SU-DHL-6 (cell line): ENCODE data around the gene GATAD2B.
A peak's percentile ranks its signal among the peaks of the same experiment; 100 is the strongest.

Source experiments
- H2AFZ ChIP-seq: fragments of 200-600 bp; sonication (generic); 2 replicates; pipeline ENCODE4 v1.6.1; 2014; ENCODE audit warnings: low read depth, mild to moderate bottlenecking, moderate library complexity, mixed read lengths, antibody characterized with exemption, low read length; ENCODE audit not compliant: severe bottlenecking
- H3F3A ChIP-seq: fragments of 200-600 bp; shearing (Covaris generic); 2 replicates; pipeline ENCODE4 v1.6.0; 2016; ENCODE audit warnings: antibody characterized with exemption, mild to moderate bottlenecking; ENCODE audit not compliant: insufficient read depth
- H3K27ac ChIP-seq: fragments of 200-600 bp; sonication (generic); 2 replicates; pipeline ENCODE4 v1.5.1; 2016; ENCODE audit warnings: low read depth, mild to moderate bottlenecking, low read length, moderate library complexity, mixed read lengths
- H3K27me3 ChIP-seq: fragments of 200-600 bp; sonication (generic), shearing (Covaris generic); 2 replicates; pipeline ENCODE4 v1.6.0; 2014; ENCODE audit warnings: mild to moderate bottlenecking, low read length
- H3K36me3 ChIP-seq: fragments of 200-600 bp; sonication (generic); 2 replicates; pipeline ENCODE4 v1.6.1; 2014; ENCODE audit warnings: mild to moderate bottlenecking, low read length, mixed read lengths
- H3K4me2 ChIP-seq: fragments of 300-600, 200-600 bp; shearing (Covaris generic), sonication (generic); 2 replicates; pipeline ENCODE4 v1.6.0; 2014; ENCODE audit warnings: low read length, low read depth, mild to moderate bottlenecking; ENCODE audit not compliant: poor library complexity, severe bottlenecking
- H3K4me3 ChIP-seq: fragments of 200-600 bp; sonication (generic); 2 replicates; pipeline ENCODE4 v1.5.1; 2014; ENCODE audit warnings: antibody characterized with exemption, low read length, mild to moderate bottlenecking, mixed read lengths; ENCODE audit not compliant: insufficient read depth, poor library complexity, severe bottlenecking
- H3K79me2 ChIP-seq: fragments of 200-600 bp; sonication (generic); 2 replicates; pipeline ENCODE4 v1.6.1; 2014; ENCODE audit warnings: mild to moderate bottlenecking, low read length, moderate library complexity; ENCODE audit not compliant: insufficient read depth
- H3K9ac ChIP-seq: fragments of 200-600 bp; sonication (generic); 2 replicates; pipeline ENCODE4 v1.7.0; 2014; ENCODE audit warnings: mild to moderate bottlenecking, low read length
- H3K9me2 ChIP-seq: fragments of 200-600 bp; sonication (generic); replicated peaks from 2 replicates; pipeline ENCODE4 v1.6.1; 2014; ENCODE audit warnings: low read length; ENCODE audit not compliant: insufficient read depth
- H3K9me3 ChIP-seq: fragments of 200-600 bp; sonication (generic); 2 replicates; pipeline ENCODE4 v1.6.1; 2014; ENCODE audit warnings: low read length, mixed read lengths; ENCODE audit not compliant: insufficient read depth
- H4K20me1 ChIP-seq: fragments of 200-600 bp; sonication (generic); 2 replicates; pipeline ENCODE4 v1.6.1; 2014; ENCODE audit warnings: low read depth, mild to moderate bottlenecking, antibody characterized with exemption, low read length, moderate library complexity, mixed read lengths
- EZH2phosphoT487 ChIP-seq: fragments of 200-600 bp; sonication (generic), shearing (Covaris generic); conservative IDR thresholded peaks from 2 replicates; pipeline ENCODE4 v1.6.1; 2018; ENCODE audit warnings: mild to moderate bottlenecking, antibody characterized with exemption, low read length, moderate library complexity, mixed read lengths
- TF ChIP-seq, protein P1 (sequence below): fragments of 200-600 bp; sonication (generic); IDR thresholded peaks from one replicate; pipeline ENCODE4 v1.5.1; 2017; ENCODE audit warnings: antibody characterized with exemption, mild to moderate bottlenecking, low read length, moderate library complexity; ENCODE audit not compliant: insufficient read depth, poor library complexity, severe bottlenecking

GATAD2B gene

DNA sequence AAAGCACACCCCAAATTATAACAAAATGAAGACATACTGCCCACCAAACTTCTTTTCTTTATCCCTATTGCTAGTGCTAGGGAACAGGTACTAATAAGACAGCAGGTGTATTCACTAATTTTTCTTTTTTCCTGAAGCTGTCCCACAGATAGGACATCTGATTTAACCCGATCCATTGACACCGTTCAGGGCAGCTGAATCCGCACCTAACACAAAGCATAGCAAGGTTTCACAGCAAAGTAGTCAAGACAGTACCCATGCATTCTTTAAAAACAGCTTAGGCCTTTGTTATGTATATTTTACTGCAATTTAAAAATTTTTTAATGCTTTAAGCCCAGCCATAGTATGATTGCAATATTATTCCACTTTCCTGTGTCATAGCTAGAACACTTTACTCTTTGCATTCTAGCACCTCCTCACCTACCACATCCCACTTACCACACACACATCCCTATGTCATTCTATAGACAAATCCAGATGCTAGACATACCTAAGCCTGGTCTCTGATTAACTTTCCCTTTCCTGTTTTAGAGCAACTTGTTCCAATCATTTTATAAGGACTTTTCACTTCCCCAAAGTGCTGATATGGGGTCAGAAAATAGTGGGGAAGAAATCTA, 40.4 kb downstream of the GATAD2B start:
- no peaks in the 10 kb centered on the region for H3K9me2 ChIP-seq
- no peaks in the 10 kb centered on the region for H3K27me3 ChIP-seq
- H3K4me2 ChIP-seq, result peak overlapping the region; percentile 31
- peak overlapping the region; percentile 58; the same call in 1 of the 2 replicates for H3K27ac ChIP-seq
- TF ChIP-seq, protein P1, sequence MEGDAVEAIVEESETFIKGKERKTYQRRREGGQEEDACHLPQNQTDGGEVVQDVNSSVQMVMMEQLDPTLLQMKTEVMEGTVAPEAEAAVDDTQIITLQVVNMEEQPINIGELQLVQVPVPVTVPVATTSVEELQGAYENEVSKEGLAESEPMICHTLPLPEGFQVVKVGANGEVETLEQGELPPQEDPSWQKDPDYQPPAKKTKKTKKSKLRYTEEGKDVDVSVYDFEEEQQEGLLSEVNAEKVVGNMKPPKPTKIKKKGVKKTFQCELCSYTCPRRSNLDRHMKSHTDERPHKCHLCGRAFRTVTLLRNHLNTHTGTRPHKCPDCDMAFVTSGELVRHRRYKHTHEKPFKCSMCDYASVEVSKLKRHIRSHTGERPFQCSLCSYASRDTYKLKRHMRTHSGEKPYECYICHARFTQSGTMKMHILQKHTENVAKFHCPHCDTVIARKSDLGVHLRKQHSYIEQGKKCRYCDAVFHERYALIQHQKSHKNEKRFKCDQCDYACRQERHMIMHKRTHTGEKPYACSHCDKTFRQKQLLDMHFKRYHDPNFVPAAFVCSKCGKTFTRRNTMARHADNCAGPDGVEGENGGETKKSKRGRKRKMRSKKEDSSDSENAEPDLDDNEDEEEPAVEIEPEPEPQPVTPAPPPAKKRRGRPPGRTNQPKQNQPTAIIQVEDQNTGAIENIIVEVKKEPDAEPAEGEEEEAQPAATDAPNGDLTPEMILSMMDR, result no peak
- no peak for TF ChIP-seq EZH2phosphoT487
- H4K20me1 ChIP-seq, result no peaks in the 10 kb centered on the region
- H3F3A ChIP-seq, result peaks cover 31% of the 10 kb centered on the region
- H3K79me2 ChIP-seq, result peaks cover 96% of the 10 kb centered on the region
- no peaks in the 10 kb centered on the region for H3K36me3 ChIP-seq
- no peak overlapping the region for H3K9ac ChIP-seq
- no peaks in the 10 kb centered on the region for H3K9me3 ChIP-seq
- no peak overlapping the region for H2AFZ ChIP-seq
- H3K4me3 ChIP-seq, result no peak overlapping the region

DNA sequence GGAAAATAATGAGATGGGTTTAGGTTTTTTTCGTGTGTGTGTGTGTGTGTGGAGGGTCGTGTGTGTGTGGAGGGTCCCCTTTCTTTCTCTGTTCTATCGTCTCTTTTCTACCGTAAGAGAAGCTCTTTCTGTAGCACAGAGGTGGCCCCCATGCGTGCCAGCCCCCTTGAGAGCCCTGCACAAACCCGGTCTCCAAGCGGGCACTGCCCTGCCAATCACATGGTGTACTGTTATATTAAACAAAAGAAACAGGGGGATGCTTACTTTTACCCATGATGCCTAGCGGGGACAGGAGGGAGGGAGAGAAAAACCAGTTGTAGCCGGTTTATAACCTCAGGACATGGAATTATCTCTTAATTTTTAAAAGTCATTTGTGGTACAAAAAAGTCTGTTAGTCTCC, 41.0 kb downstream of the GATAD2B start:
- Histone ChIP-seq H3K4me2 (peak overlapping the region; percentile 31), H3K27ac (peak overlapping the region; percentile 29), H3K9me2 (no peaks in the 10 kb centered on the region), H3K9me3 (no peaks in the 10 kb centered on the region), H3K36me3 (no peaks in the 10 kb centered on the region), H3K79me2 (peaks cover 96% of the 10 kb centered on the region), H2AFZ (no peak overlapping the region), H3K4me3 (no peak overlapping the region), H3K27me3 (no peaks in the 10 kb centered on the region), H4K20me1 (no peaks in the 10 kb centered on the region), H3K9ac (no peak overlapping the region), H3F3A (peaks cover 29% of the 10 kb centered on the region)
- no peak for TF ChIP-seq EZH2phosphoT487
- TF ChIP-seq, protein P1, result no peak

DNA sequence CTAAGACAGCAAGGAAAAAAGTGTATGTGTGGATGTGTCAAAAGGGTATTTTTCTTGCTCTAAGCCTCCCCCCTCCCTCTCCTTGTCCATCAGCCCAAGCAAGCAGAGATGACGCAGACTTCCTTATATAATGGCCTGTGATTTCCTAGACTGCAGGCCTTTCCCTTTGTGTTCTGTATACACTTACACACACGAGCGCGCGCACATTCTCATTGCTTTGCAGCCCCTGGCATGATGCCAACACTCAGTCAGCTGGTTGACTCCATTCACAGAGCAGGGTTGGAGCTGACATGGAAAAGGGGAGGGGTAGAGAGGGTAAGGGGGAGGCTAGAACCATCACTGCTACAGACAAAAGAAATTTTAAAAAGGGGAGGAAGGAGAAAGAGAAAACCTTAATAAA, 41.8 kb downstream of the GATAD2B start:
- H3K79me2 ChIP-seq, result peaks cover 96% of the 10 kb centered on the region
- H3K27ac ChIP-seq, result peak overlapping the region; percentile 29
- H3K36me3 ChIP-seq, result no peaks in the 10 kb centered on the region
- no peaks in the 10 kb centered on the region for H3K9me3 ChIP-seq
- peak overlapping the region; percentile 31 for H3K4me2 ChIP-seq
- H4K20me1 ChIP-seq, result no peaks in the 10 kb centered on the region
- H3K27me3 ChIP-seq, result no peaks in the 10 kb centered on the region
- TF ChIP-seq, protein P1, result no peak
- TF ChIP-seq EZH2phosphoT487, result no peak
- H3K9ac ChIP-seq, result no peak overlapping the region
- H3K4me3 ChIP-seq, result no peak overlapping the region
- peaks cover 28% of the 10 kb centered on the region for H3F3A ChIP-seq
- H3K9me2 ChIP-seq, result no peaks in the 10 kb centered on the region
- H2AFZ ChIP-seq, result no peak overlapping the region
